Osteoblast (primary cell): ENCODE results near the gene FCRL6. TPM values are rescaled to one million over a fixed set of nuclear protein-coding genes. Genes with fewer than 3 reads are reported as not detected.

Experiments used
- DNase-seq: peaks from one replicate; pipeline ENCODE4 v3.0.0; 2011; ENCODE audit warnings: low spot score, mixed read lengths; ENCODE audit not compliant: insufficient read length; ENCODE audit errors: missing footprints
- H2AFZ ChIP-seq: 2 replicates; pipeline ENCODE4 v1.6.0; 2011; ENCODE audit warnings: mild to moderate bottlenecking, low read length
- H3K27ac ChIP-seq: 2 replicates; pipeline ENCODE4 v1.5.1; 2011; ENCODE audit warnings: mild to moderate bottlenecking, low read depth, low read length, moderate library complexity
- H3K27me3 ChIP-seq: 2 replicates; pipeline ENCODE4 v1.6.0; 2012; ENCODE audit warnings: mild to moderate bottlenecking, control low read depth, inconsistent platforms, low read length, moderate library complexity; ENCODE audit not compliant: insufficient read depth
- H3K36me3 ChIP-seq: 2 replicates; pipeline ENCODE4 v1.5.1; 2011; ENCODE audit warnings: mild to moderate bottlenecking, low read length, control low read depth, moderate library complexity; ENCODE audit not compliant: insufficient read depth
- H3K4me1 ChIP-seq: 2 replicates; pipeline ENCODE4 v1.5.1; 2011; ENCODE audit warnings: mild to moderate bottlenecking, low read length, control low read depth, moderate library complexity; ENCODE audit not compliant: insufficient read depth
- H3K4me2 ChIP-seq: 2 replicates; pipeline ENCODE4 v1.6.0; 2011; ENCODE audit warnings: mild to moderate bottlenecking, low read length; ENCODE audit not compliant: insufficient read depth
- H3K4me3 ChIP-seq: fragments of 200-600 bp; sonication (generic); 3 replicates; pipeline ENCODE4 v1.5.1; 2012; ENCODE audit warnings: mild to moderate bottlenecking, low read length, inconsistent platforms; ENCODE audit not compliant: insufficient read depth
- H3K79me2 ChIP-seq: 2 replicates; pipeline ENCODE4 v1.6.0; 2012; ENCODE audit warnings: mild to moderate bottlenecking, low read length, control low read depth, inconsistent platforms; ENCODE audit not compliant: insufficient read depth
- H3K9me3 ChIP-seq: 2 replicates; pipeline ENCODE4 v1.5.1; 2011; ENCODE audit warnings: low read depth, low read length, control low read depth
- H4K20me1 ChIP-seq: 2 replicates; pipeline ENCODE4 v1.6.0; 2012; ENCODE audit warnings: mild to moderate bottlenecking, low read length, control low read depth; ENCODE audit not compliant: insufficient read depth
- CTCF ChIP-seq: IDR thresholded peaks from 2 replicates; pipeline ENCODE4 v1.5.1; 2011; ENCODE audit warnings: mild to moderate bottlenecking, low read depth, low read length, moderate library complexity; ENCODE audit errors: extremely low read depth
- total RNA-seq: library from RNA; depleted of rRNA; stranded (reverse); fragments of >200 nt; gene quantifications from 2 replicates; pipeline ENCODE4 v1.2.3, GENCODE V29; 2012

FCRL6 gene
- total RNA-seq, 1 donor, result not detected

GRCh38 chr1:159853417-159854115 lies 51.4 kb downstream of the FCRL6 start:
- H3K4me1 ChIP-seq, result peaks cover 34% of the 10 kb centered on the region
- no peak for DNase-seq

GRCh38 chr1:159854116-159854692 lies 52.0 kb downstream of the FCRL6 start:
- TF ChIP-seq CTCF, result no peak
- H3K9me3 ChIP-seq, result no peaks in the 10 kb centered on the region
- peak overlapping the region; percentile 84 for H3K4me2 ChIP-seq
- H3K4me1 ChIP-seq, result peaks cover 32% of the 10 kb centered on the region
- peak overlapping the region; percentile 66 for H3K27ac ChIP-seq
- peak overlapping the region; percentile 82 for H3K4me3 ChIP-seq
- no peaks in the 10 kb centered on the region for H3K36me3 ChIP-seq
- no peaks in the 10 kb centered on the region for H3K27me3 ChIP-seq
- DNase-seq, result no peak
- no peaks in the 10 kb centered on the region for H3K79me2 ChIP-seq
- H4K20me1 ChIP-seq, result no peaks in the 10 kb centered on the region
- H2AFZ ChIP-seq, result peak overlapping the region; percentile 79

More at GRCh38 chr1:159853417-159854115, 51.4 kb downstream of the FCRL6 start:
- Histone ChIP-seq H3K9me3 (no peaks in the 10 kb centered on the region), H4K20me1 (no peaks in the 10 kb centered on the region), H3K4me2 (peak overlapping the region; percentile 84), H3K27me3 (no peaks in the 10 kb centered on the region), H3K4me3 (peak overlapping the region; percentile 82), H2AFZ (peak overlapping the region; percentile 79), H3K79me2 (no peaks in the 10 kb centered on the region), H3K27ac (peak overlapping the region; percentile 66), H3K36me3 (no peaks in the 10 kb centered on the region)
- TF ChIP-seq CTCF, result no peak

- peak overlapping the region; percentile 82 for H3K4me3 ChIP-seq
- H3K27me3 ChIP-seq, result no peaks in the 10 kb centered on the region
- H3K36me3 ChIP-seq, result no peaks in the 10 kb centered on the region
- peak overlapping the region; percentile 79 for H2AFZ ChIP-seq
- no peaks in the 10 kb centered on the region for H3K79me2 ChIP-seq
- TF ChIP-seq CTCF, result no peak
- peaks cover 27% of the 10 kb centered on the region for H3K4me1 ChIP-seq
- H3K27ac ChIP-seq, result peak overlapping the region; percentile 67
- H3K4me2 ChIP-seq, result peak overlapping the region; percentile 84
- DNase-seq, result peak; percentile 98
- no peaks in the 10 kb centered on the region for H3K9me3 ChIP-seq
- H4K20me1 ChIP-seq, result no peaks in the 10 kb centered on the region
These were observed 52.6 kb downstream of the FCRL6 start for GRCh38 chr1:159854693-159855192.

- Histone ChIP-seq H3K27me3 (no peaks in the 10 kb centered on the region), H3K9me3 (no peaks in the 10 kb centered on the region), H3K36me3 (no peaks in the 10 kb centered on the region), H3K27ac (no peak overlapping the region), H3K4me3 (no peak overlapping the region), H3K4me1 (peaks cover 20% of the 10 kb centered on the region), H2AFZ (no peak overlapping the region), H3K4me2 (peak overlapping the region; percentile 84), H4K20me1 (no peaks in the 10 kb centered on the region), H3K79me2 (no peaks in the 10 kb centered on the region)
- no peak for DNase-seq
- no peak for TF ChIP-seq CTCF
These were observed 53.5 kb downstream of the FCRL6 start for GRCh38 chr1:159855709-159856108.
